Right forelimb (tissue), 1 donor: ENCODE measurements around the gene C22orf39.
"Not testable (repeated sequence)": the region's sequence is repeated elsewhere in the genome, so short reads cannot be mapped to it uniquely, and the experiment has no call there.

Source experiments
- DNase-seq: peaks from one replicate; pipeline ENCODE4 v3.0.0-alpha.2; 2018

C22orf39 gene

GRCh38 chr22:19453718-19454117 lies 6.2 kb upstream of the C22orf39 start:
- no peak for DNase-seq

- DNase-seq, result no peak
These were observed 4.1 kb upstream of the C22orf39 start for GRCh38 chr22:19451570-19451969.

DNA sequence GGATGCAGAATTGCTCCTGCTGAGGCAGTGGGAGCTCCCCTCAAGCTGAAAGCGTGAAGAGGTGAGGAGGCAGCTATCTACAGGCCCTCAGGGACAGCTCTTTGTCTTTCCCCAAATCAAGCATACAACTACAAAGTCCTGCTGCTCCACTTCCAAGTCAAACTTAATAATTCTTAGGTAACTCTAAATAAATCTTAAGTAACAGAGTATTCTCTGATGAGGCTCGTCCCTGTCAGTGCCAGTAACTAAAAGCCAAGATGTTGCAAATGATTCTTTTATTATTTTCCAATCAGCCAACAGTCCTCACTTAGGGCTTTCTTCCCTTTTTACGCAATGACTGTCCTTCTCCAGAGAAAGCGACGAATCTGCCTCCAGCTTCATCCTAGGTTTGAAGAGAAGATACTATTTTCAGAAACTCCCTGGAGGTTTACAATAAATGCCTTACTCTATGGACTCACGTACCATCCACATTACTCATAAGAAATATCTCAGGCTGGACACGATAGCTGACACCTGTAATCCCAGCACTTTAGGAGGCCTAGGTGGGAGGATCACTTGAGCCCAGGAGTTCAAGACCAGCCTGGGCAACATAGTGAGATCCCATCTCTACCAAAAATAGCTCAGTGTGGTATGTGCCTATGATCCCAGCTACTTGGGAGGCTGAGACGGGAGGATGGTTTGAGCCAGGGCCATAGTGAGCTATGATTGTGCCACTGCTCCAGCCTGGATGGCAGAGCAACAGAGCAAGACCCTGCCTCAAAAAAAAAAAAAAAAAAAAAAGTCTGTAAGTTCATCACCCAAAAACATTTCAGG lies 3.1 kb upstream of the C22orf39 start:
- DNase-seq, result no peak

GRCh38 chr22:19449422-19449767 lies 1.9 kb upstream of the C22orf39 start:
- DNase-seq, result no peak

GRCh38 chr22:19448739-19449421 lies 1.4 kb upstream of the C22orf39 start:
- no peak for DNase-seq

DNA sequence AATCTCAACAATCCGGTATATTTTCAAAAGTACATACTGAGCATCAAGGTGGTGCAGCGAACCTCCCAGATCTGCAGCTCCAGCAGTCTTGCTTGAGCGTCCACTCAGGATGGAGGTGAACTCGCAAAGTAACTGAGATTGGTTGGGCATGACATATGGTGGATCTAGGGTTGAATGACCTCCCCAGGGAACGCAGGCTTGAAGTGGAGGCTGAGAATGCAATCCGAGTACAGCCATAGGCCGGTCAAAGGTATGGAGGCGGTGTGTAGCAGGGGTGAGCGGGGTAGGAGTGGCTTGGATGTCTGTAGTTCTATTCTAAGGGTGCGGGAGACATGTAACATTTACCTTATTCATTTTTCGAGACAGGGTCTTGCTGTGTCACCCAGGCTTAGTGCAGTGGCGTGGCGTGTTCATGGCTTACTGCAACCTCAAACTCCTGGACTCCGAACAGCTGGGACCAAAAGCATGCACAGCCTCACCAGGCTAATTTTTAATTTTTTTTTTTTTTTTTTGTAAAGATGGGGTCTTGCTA lies 631 bp upstream of the C22orf39 start:
- peak; percentile 71 for DNase-seq

DNA sequence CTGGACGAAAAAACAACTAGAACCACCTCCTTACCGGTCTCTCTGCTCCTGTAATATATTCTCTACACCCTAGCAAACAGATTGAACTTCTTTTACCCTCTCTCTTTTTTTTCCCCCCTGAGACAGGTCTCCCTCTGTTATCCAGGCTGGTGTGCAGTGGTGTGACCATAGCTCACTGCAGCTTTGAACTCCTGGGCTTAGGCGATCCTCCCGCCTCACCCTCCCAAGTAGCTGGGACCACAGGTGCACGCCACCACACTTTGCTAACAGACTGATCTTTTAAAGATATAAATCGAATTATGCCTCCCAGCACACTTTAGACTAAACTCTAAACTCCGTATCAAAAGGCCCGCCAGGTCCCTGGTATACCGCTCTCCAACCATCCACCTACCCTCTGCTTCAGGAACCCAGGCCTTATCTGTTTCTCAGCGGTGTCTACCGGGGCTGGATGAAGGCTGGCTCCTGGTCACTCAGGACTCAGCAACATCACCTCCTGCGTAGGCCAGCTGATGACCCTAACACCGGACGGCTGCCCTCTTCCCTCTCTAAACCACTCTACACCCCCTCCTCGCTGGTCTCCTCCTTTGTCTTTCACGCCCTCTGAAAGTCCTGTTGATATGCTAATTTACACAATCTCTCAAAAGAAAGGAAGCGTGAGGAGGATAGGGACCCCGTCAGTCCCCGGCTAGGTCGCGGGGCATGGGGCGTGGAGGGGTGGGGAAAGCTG lies 745 bp downstream of the C22orf39 start:
- DNase-seq, result no peak

DNA sequence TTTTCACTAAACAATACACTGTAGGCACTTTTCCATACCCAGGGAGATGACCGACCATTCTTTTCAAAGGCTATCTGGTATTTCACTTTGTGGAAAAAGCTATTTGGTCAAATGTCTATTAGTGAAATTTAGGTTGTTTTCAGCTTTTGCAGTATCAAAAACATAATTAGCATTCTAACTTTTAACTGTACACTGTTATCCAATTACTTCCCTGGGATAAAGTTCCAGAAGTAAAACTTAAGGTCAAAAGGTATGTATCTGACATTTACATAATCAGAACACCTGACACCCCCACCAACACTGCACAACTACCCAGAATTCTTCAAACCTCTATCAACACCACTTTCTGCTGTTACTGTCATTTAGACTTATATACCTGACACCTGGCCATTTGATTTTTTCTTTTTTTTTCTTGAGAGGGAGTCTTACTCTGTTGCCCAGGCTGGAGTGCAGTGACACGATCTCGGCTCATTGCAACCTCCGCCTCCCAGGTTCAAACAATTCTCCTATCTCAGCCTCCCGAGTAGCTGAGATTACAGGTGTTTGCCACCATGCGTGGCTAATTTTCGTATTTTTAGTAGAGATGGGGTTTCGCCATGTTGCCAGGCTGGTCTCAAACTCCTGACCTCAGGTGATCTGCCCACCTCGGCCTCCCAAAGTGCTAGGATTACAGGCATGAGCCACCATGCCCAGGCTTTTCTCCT lies 2.1 kb downstream of the C22orf39 start:
- DNase-seq, result not testable (repeated sequence)

DNA sequence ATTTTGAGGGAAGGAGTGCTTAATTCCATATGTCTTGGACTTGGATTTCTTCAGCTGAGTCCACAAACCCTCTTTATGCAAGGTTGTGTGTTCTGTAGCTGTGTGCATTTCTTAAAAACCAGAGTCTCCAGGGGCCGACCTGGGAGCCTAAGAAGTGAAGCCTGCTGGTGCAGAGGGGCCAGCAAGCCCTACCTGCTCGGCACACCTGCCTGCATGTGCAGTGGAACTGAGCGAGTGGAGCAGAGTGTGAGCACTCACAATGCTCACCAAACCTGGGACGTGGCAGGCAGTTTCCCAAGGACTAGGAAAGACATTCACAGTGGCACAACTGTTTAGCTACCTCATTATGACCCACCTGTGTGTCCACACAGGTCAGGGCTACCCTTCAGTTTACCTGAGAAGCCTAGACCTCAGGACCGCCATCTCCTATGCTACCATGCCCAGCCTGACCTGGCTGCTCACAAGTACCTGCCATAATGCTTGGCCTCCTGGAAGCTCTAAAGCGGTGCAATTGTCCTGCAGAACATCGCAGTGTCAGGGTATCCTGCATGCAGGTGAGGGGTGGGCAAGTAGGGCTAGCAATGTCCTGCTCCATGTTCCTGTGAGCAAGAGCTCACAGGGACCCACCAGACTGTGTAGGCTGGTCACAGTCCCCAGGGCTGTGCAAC lies 3.8 kb downstream of the C22orf39 start:
- no peak for DNase-seq

- DNase-seq, result no peak
These were observed 5.3 kb downstream of the C22orf39 start for GRCh38 chr22:19442166-19442565.

GRCh38 chr22:19440411-19441195 lies 6.9 kb downstream of the C22orf39 start:
- no peak for DNase-seq

- DNase-seq, result no peak
These were observed 9.2 kb downstream of the C22orf39 start for GRCh38 chr22:19438298-19438697.

DNA sequence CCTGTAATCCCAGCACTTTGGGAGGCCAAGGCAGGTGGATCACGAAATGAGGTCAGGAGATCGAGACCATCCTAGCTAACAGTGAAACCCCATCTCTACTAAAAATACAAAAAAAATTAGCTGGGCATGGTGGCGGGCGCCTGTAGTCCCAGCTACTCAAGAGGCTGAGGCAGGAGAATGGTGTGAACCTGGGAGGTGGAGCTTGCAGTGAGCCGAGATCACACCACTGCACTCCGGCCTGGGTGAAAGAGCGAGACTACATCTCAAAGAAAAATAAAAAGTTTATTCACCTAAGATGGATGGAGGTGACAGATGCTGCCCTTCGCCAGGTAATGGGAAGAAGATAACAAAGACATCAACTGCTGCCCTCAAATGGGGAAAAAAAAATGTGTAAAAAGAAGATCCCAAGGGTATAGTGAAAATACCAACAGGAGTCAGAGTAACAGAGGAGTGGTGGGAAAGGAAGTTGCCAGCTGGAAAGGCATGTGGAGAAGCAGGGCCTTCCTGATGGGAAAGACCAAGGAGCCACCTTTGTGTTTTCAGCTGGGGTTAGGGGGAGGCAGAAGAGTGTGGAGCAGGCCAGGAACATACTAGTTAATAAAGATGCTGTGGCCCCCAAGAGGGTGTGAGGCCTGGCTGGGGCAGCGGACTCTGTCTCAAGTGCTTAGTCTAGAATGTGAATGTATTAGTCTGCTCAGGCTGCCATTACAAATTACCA lies 10.9 kb downstream of the C22orf39 start:
- not testable (repeated sequence) for DNase-seq

- DNase-seq, result no peak
These were observed 12.5 kb downstream of the C22orf39 start for GRCh38 chr22:19434829-19435580.

- DNase-seq, result no peak
These were observed 13.1 kb downstream of the C22orf39 start for GRCh38 chr22:19434401-19434800.

GRCh38 chr22:19432133-19432851 lies 15.2 kb downstream of the C22orf39 start, which contains the start of gene MRPL40:
Gene MRPL40 (plus strand): TSS chr22:19432545. CDS start chr22:19432555, 10 bp downstream.
- peak; percentile 97 for DNase-seq

DNA sequence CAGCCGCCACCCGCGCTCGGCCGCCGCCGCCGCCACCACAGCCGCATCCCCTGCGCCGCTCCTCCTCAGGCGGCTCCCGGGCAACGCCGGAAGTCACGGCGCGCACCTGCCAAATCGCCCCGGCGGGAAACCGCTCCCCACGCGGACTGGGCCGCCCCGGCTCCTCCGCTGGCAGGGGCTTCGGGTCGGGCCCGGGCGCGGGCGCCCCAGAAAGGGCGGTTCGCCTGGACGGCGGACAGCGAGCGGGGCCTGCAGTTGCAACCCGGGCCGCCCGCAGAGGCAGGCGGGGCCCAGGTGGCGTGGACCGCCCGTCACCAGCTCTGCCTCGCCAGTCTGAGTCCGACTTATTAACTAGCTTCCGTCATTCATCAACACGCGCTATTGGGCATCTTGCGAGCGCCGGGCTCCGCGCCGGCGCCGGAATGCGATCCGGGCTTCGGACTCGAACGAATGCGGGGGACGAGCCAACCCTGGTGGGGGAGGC lies 15.8 kb downstream of the C22orf39 start, which contains the start of gene HIRA:
Gene HIRA (minus strand): TSS at position 85 of the 484 bp plus-strand sequence. CDS start 257 bp downstream, outside the sequence.
- DNase-seq, result peak; percentile 91

DNA sequence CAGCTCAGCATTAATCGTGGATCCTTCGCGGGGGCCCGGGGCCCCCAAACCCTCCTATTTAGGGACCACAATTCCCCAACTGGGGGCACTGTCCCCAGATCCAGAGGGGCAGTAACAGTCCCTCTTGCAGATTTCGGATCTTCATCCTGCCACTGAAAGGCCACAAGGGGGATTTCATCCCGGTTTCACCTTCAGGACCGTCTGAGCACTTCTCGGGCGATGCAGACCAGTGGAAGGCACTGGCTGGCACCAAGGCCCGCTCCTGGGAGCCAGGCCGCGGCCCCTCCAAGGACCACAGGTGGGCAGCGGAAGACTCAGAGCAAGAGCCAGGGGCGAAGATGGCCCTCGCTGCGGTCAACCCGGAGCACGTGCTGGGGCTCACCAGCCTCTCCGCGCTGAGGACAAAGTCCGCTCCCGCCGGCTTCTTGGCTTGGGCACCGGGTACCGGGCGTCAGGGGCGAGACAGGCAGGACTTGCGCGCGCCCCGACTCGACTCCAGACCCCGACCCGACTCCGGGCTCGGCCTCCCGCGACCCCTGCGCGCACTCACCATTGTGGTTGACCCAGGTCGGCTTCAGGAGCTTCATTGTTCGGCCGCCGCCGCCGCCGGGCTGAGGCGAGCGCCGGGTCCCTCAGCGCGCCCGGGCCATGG lies 16.5 kb downstream of the C22orf39 start:
- DNase-seq, result peak; percentile 55
